Stimulated activated CD8-positive, alpha-beta memory T cell treated with anti-CD3 and anti-CD28 coated beads, Interleukin-15, amount 100 ng/mL, for 48 hours (primary cell): ENCODE data around the gene HSD3B1.

ENCODE experiments used
- DNase-seq, 2 donors: peaks; one replicate each; pipeline ENCODE4 v3.0.0-alpha.2; 2020; ENCODE audit warnings: low read depth in 2 of 2

Gene HSD3B1

DNA sequence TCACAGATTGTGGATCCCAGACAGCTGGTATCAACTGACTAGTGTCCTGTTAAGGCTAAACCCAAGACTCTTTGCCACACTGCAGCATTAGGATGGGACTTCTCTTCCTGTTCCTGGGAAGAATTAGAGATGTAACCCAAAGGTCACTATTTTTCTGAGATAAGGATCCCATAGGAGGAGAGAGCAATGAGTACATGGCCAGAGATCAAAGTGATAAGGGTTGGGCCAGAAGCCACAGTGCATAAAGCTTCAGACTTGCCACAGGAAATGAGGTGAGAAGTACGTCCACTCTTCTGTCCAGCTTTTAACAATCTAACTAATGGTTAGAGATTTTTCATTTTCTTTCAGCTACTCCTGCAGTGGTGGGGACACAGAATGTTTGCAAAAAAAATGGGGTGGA is at the start of gene HSD3B1:
Gene HSD3B1, plus strand, starts transcription at position 270 of the 400 bp plus-strand sequence. CDS start 267 bp downstream, outside the sequence.
- DNase-seq, result no peak

GRCh38 chr1:119462964-119463363 is 44.0 kb upstream of the HSD3B1 start:
- DNase-seq, result no peak

- no peak for DNase-seq
Measured at GRCh38 chr1:119463569-119463968, 43.4 kb upstream of the HSD3B1 start.

- DNase-seq, result no peak
Measured at GRCh38 chr1:119466445-119466844, 40.6 kb upstream of the HSD3B1 start.

- DNase-seq, result no peak
Measured at GRCh38 chr1:119467219-119467618, 39.8 kb upstream of the HSD3B1 start.

- DNase-seq, result no peak
Measured at GRCh38 chr1:119467857-119468668, 38.9 kb upstream of the HSD3B1 start.

DNA sequence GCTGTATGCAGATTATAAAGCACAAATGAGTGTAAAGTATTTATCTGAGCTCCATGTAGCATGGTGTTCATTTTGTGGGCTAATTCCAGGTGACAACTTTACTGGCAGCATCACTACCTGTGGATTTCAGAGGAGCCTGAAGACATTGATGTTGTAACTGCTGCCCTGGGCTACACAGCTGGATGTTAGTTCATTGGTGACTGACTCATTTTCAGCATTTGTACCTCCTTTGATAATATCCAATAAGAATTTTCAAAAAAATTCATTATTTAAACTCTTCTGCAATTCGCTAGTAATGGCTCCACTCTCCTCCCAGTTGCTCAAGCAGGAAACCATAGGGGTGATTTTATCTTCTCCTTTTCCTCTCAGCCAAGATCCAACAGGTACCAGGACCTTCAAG is 37.3 kb upstream of the HSD3B1 start:
- no peak for DNase-seq

DNA sequence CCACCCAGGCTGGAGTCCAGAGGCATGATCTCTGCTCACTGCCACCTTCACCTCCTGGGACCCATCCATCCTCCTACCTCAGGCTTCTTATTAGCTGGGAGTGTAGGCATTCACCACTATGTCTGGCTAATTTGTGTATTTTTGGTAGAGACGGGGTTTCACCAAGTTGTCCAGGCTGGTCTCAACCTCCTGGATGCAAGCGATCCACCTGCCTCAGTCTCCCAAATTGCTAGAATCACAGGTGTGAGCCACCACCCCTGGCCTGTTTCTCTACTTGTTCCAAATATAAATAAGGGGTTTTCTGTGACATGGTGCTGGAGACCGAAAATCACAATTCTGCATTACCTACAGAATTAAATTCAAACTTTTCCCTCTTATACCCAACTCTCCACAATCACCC is 36.6 kb upstream of the HSD3B1 start:
- no peak for DNase-seq

DNA sequence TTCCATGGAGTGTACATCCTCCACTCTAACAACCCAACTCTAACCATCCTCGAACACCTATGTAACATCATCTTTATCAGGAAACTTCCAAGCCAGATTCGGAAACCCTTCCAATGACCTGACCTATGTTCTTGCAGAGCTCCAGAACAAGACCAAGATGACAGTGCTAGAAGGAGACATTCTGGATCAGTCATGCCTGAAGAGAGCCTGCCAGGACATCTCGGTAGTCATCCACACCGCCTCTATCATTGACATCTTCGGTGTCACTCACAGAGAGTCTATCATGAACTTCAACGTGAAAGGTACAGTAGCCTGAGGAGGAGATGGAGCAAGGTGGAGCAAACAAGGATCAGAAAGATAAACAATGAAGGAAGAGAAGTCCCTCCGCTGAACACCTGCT is 36.1 kb upstream of the HSD3B1 start:
- no peak for DNase-seq

DNA sequence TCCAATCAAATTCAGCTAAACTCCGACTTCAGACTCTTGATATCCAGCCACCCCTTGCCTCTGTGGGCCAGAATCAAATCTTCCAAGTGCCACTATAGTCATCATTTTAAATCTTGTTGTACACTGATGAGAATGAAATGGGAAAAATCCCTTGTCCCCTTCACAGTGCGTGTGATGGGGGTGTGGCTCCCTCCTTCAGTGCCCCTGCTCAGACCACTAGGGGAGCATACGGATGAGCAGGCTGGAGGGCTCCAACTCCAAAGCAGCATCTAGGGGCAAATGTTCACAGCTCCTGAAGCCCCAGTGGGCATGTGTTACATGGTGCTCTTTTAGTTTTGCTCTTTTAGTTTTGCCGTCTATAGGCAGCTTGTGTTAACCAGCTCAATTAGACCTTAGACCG is 35.4 kb upstream of the HSD3B1 start:
- no peak for DNase-seq

GRCh38 chr1:119472080-119472818 is 34.8 kb upstream of the HSD3B1 start:
- DNase-seq, result no peak

GRCh38 chr1:119472819-119473175 is 34.2 kb upstream of the HSD3B1 start:
- DNase-seq, result no peak

- DNase-seq, result no peak
Measured at GRCh38 chr1:119475866-119476439, 31.1 kb upstream of the HSD3B1 start.

- DNase-seq, result no peak
Measured at GRCh38 chr1:119477710-119478109, 29.3 kb upstream of the HSD3B1 start.

DNA sequence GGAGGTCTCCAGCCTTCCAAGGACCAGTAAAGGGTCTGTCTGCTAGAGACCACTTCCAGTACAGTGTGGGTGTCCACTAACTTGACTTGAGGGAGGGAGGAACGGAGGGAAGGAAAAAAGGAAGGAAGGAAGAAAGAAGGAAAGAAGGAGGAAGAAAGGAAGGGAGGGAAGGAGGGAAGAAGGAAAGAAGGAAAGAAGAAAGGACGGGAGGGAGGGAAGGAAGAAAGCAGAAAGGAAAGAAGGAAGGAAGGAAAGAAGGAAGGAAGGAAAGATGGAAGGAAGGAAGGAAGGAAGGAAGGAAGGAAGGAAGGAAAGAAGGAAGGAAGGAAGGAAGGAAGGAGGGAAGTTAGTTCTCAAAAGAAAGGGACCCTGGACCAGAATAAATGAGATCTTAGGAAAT is 26.8 kb upstream of the HSD3B1 start:
- DNase-seq, result no peak

- DNase-seq, result no peak
Measured at GRCh38 chr1:119481951-119482350, 25.1 kb upstream of the HSD3B1 start.

DNA sequence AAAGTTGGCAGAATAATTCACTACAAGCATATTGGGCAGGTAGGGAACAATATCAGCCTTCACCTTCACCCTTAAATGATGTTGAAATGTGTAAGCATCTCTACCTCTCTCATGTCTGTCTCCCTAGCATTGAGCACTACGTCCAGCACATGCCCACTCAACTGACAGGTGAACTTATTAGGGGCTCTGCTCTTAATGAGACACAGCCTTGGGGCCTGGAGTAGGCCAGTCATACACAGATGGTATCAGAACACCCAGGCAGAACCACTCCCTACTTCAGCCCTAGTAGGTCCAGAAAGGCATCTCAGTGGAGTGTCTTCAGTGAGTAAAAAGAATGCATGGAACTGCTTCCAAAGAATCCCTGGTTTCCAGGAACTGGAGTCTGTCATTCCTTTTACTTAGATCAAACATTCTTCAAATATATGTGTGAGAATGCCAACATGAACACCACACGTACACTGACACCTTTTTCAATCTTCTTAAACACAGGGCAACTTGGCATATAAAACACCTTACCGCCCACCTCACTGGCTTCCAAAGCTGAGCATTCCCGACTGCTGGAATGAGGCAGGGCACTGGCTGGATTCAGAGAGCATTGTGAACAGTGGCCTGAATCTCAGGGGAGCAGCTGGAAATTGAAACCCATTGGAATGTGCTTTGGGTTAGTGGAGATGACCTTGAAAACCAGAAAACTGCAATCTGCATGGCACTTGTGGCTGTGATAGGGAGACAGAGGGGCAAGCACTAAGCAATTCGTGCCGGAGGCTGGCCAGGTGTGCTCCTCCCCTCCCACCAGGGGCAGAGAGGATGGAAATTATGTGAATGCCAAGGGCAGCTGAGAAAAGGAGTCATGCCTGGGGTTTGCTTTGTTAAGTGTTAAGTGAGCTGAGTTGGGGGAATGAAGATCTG is 24.2 kb upstream of the HSD3B1 start:
- no peak for DNase-seq

GRCh38 chr1:119483441-119484200 is 23.4 kb upstream of the HSD3B1 start:
- DNase-seq, result no peak

DNA sequence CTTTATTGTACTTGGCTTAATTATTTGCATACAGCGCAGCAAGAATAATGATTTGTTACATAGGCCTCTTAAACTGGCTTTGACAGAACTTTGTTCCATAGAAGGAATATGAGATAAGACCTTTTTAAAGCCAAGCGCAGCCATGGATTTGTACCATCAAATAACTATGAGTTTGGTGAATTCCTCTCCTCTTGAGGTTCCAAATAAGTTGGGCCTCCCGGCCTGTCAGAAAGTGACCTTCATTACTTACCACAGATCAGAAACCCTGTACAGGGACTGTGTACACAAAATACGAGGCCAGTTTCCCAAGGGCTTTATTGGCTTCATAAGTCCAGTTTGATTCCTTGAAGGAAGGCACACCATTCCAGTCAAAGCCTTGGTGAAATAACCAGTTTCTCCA is 21.8 kb upstream of the HSD3B1 start:
- DNase-seq, result no peak

GRCh38 chr1:119488216-119488615 is 18.8 kb upstream of the HSD3B1 start:
- no peak for DNase-seq

DNA sequence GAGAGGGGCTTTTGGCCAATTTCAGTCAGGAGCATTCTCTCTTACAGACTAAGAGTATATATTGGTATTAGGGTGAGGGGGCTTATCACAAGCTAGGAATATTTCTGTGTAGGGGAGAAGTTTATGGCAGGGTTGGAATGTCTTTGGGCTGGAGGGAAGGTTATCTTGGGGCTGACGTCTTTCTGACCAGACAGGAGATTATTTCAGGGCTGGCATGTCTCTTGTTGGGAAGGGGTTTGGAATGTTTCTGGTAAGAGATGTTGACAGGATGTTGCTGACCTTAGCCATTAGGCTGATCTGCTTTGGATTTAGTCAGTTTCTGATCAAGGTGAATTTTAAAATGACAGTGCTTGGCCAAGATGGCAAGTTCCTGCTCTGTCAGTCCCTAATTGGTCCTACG is 17.8 kb upstream of the HSD3B1 start:
- no peak for DNase-seq
